PC-3 (cell line): ENCODE data around the gene CAPRIN2. TPM values are rescaled to one million over a fixed set of nuclear protein-coding genes. Genes with fewer than 3 reads are reported as not detected.

ENCODE experiments used
- ATAC-seq: fragments of 200-7000 bp; cut with Tn5 transposase; 2 replicates; pipeline ENCODE4 v1.9.1; 2020; ENCODE audit warnings: mild to moderate bottlenecking, moderate library complexity
- BruUV-seq: library from RNA; stranded (reverse); fragments of 400-500 nt; replicated peaks from 2 replicates; lab custom pipeline; 2021; lab: Mats Ljungman, UMichigan
- CTCF ChIA-PET: fragments of 300-600 bp; sonication (Branson Sonifier 250); formaldehyde crosslinking; loops from one replicate; lab custom pipeline; 2022; ENCODE audit warnings: antibody characterized with exemption; lab: Charles Lee
- POLR2A ChIA-PET: fragments of 300-600 bp; sonication (Branson Sonifier 250); formaldehyde crosslinking; loops from one replicate; lab custom pipeline; 2022; ENCODE audit warnings: antibody characterized with exemption; ENCODE audit not compliant: unreplicated experiment; lab: Charles Lee
- DNase-seq: peaks from one replicate; pipeline ENCODE4 v3.0.0-alpha.2; 2015
- H2AFZ ChIP-seq: fragments of 300-600 bp; sonication (generic); 2 replicates; pipeline ENCODE4 v1.6.0; 2016; ENCODE audit warnings: antibody characterized with exemption, low read length
- H3F3A ChIP-seq: fragments of 300-600 bp; sonication (generic); one replicate; pipeline ENCODE4 v1.6.0; 2017; ENCODE audit warnings: antibody characterized with exemption, low read length, control low read depth, mild to moderate bottlenecking; ENCODE audit not compliant: unreplicated experiment
- H3K27ac ChIP-seq: fragments of 300-600 bp; sonication (generic); 2 replicates; pipeline ENCODE4 v1.5.1; 2016; ENCODE audit warnings: mild to moderate bottlenecking, low read length
- H3K27me3 ChIP-seq: fragments of 300-600 bp; sonication (generic); 2 replicates; pipeline ENCODE4 v1.6.1; 2016; ENCODE audit warnings: low read length, mixed read lengths
- H3K36me3 ChIP-seq: fragments of 300-600 bp; sonication (generic); 2 replicates; pipeline ENCODE4 v1.6.1; 2016; ENCODE audit warnings: low read depth, mixed run types, low read length, mixed read lengths
- H3K4me1 ChIP-seq: fragments of 300-600 bp; sonication (generic); 2 replicates; pipeline ENCODE4 v1.5.1; 2016; ENCODE audit warnings: low read length; ENCODE audit not compliant: insufficient read depth
- H3K4me2 ChIP-seq: fragments of 300-600 bp; sonication (generic); 2 replicates; pipeline ENCODE4 v1.6.0; 2016; ENCODE audit warnings: low read length
- H3K4me3 ChIP-seq: fragments of 300-600 bp; sonication (generic); 2 replicates; pipeline ENCODE4 v1.5.1; 2016; ENCODE audit warnings: mild to moderate bottlenecking, low read length, mixed read lengths
- H3K79me2 ChIP-seq: fragments of 300-600 bp; sonication (generic); 2 replicates; pipeline ENCODE4 v1.6.1; 2017; ENCODE audit warnings: low read length, mixed read lengths
- H3K9ac ChIP-seq: fragments of 300-600 bp; sonication (generic); 2 replicates; pipeline ENCODE4 v1.6.0; 2016; ENCODE audit warnings: mild to moderate bottlenecking, low read length
- H3K9me2 ChIP-seq: fragments of 300-600 bp; sonication (generic); replicated peaks from 2 replicates; pipeline ENCODE4 v1.6.1; 2016; ENCODE audit warnings: mixed run types, low read length, mixed read lengths
- H3K9me3 ChIP-seq: fragments of 300-600 bp; sonication (generic); 2 replicates; pipeline ENCODE4 v1.6.1; 2016; ENCODE audit warnings: low read length, mixed read lengths
- H4K20me1 ChIP-seq: fragments of 300-600 bp; sonication (generic); 2 replicates; pipeline ENCODE4 v1.6.1; 2016; ENCODE audit warnings: low read length, mixed read lengths
- EZH2 ChIP-seq: fragments of 300-600 bp; sonication (generic); IDR thresholded peaks from one replicate; pipeline ENCODE4 v1.6.1; 2017; ENCODE audit warnings: antibody characterized with exemption, mild to moderate bottlenecking, low read length; ENCODE audit not compliant: unreplicated experiment
- EZH2phosphoT487 ChIP-seq: fragments of 300-600 bp; sonication (generic); IDR thresholded peaks from 2 replicates; pipeline ENCODE4 v1.6.1; 2018; ENCODE audit warnings: mild to moderate bottlenecking, antibody characterized with exemption, low read length, borderline replicate concordance
- intact Hi-C: fragments of 100-400 bp; cut with micrococcal nuclease; formaldehyde crosslinking; loops from 2 replicates; pipeline ENCODE4 v1.9.0; 2023
- total RNA-seq: library from RNA; depleted of rRNA; stranded (reverse); fragments of >200 nt; gene quantifications from 2 replicates; pipeline ENCODE4 v1.2.3, GENCODE V29; 2014
- TF ChIP-seq, protein P1 (sequence below): fragments of 300-600 bp; sonication (generic); conservative IDR thresholded peaks from 2 replicates; pipeline ENCODE4 v1.5.1; 2017; ENCODE audit warnings: antibody characterized with exemption, low read depth, mild to moderate bottlenecking, low read length

CAPRIN2 gene
- total RNA-seq, 1 experiment from 2014 or later, result 23.1 TPM

DNA sequence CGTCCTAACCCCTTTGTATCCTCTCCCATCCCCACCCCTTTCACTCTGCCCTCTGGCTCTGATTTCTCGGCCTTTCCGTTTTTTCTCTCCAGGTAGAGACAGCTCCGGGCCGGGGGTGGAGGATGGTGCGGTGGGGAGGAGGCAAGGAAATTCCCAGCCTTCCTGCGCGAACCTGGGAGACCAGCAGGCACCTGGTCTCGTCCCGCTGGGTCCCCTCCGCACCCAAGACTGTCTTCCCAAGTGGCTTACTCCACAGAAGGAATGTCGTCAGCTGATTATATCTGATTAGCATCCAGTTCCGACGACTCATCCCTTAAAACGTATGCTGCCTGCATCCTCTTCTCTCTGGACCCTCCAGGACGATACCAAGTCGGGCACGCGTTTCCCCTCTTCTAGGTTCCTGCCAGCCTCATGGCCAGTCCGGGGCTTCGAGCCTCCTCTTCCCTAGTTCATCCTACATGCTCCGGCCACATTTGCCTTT is 42.2 kb upstream of the CAPRIN2 start:
- Histone ChIP-seq H3K27ac (peak overlapping the region; percentile 100), H3K27me3 (no peaks in the 10 kb centered on the region), H3K4me2 (peak overlapping the region; percentile 93), H2AFZ (peak overlapping the region; percentile 27), H3K4me3 (peak overlapping the region; percentile 80), H3K9me3 (no peaks in the 10 kb centered on the region), H4K20me1 (no peaks in the 10 kb centered on the region), H3K9ac (peak overlapping the region; percentile 97), H3K79me2 (peaks cover 21% of the 10 kb centered on the region), H3F3A (peaks cover 4% of the 10 kb centered on the region), H3K4me1 (peaks cover 46% of the 10 kb centered on the region), H3K9me2 (no peaks in the 10 kb centered on the region), H3K36me3 (peaks cover 19% of the 10 kb centered on the region)
- POLR2A ChIA-PET, result interaction anchor here (0.5 to 0.7 kb wide), 3 partner anchors 19 to 1423 kb away, joined by 3 to 6 read pairs (median 3); no protein-coding TSS in a partner anchor
- TSS peak; percentile 9 for BruUV-seq
- TF ChIP-seq, protein P1, sequence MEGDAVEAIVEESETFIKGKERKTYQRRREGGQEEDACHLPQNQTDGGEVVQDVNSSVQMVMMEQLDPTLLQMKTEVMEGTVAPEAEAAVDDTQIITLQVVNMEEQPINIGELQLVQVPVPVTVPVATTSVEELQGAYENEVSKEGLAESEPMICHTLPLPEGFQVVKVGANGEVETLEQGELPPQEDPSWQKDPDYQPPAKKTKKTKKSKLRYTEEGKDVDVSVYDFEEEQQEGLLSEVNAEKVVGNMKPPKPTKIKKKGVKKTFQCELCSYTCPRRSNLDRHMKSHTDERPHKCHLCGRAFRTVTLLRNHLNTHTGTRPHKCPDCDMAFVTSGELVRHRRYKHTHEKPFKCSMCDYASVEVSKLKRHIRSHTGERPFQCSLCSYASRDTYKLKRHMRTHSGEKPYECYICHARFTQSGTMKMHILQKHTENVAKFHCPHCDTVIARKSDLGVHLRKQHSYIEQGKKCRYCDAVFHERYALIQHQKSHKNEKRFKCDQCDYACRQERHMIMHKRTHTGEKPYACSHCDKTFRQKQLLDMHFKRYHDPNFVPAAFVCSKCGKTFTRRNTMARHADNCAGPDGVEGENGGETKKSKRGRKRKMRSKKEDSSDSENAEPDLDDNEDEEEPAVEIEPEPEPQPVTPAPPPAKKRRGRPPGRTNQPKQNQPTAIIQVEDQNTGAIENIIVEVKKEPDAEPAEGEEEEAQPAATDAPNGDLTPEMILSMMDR, result no peak
- TF ChIP-seq EZH2phosphoT487 (no peak), EZH2 (no peak)
- intact Hi-C loops, result no loop called here
- DNase-seq (peak; percentile 40), ATAC-seq (no peak; the same call in 1 of the 2 replicates)
- CTCF ChIA-PET, result interaction anchor here (0.5 to 0.9 kb wide), 2 partner anchors 43 to 1231 kb away, joined by 3 to 5 read pairs; no protein-coding TSS in a partner anchor

- Histone ChIP-seq H3K27ac (peak overlapping the region; percentile 100), H3K9ac (peak overlapping the region; percentile 97), H4K20me1 (no peaks in the 10 kb centered on the region), H3K4me1 (peaks cover 51% of the 10 kb centered on the region), H3K27me3 (no peaks in the 10 kb centered on the region), H3K4me3 (peak overlapping the region; percentile 80), H2AFZ (peak overlapping the region; percentile 65), H3K79me2 (peaks cover 21% of the 10 kb centered on the region), H3K36me3 (peaks cover 14% of the 10 kb centered on the region), H3F3A (peaks cover 8% of the 10 kb centered on the region), H3K4me2 (peak overlapping the region; percentile 93), H3K9me2 (no peaks in the 10 kb centered on the region), H3K9me3 (no peaks in the 10 kb centered on the region)
- peak; percentile 36 for ATAC-seq
- peak; percentile 58 for DNase-seq
- intact Hi-C loops, result no loop called here
- ChIA-PET CTCF (interaction anchor here (0.5 to 0.9 kb wide), 3 partner anchors 41 to 1230 kb away, joined by 3 to 6 read pairs (median 5); partner anchors contain the start of gene CAPRIN2), POLR2A (interaction anchor here (0.5 to 0.8 kb wide), 7 partner anchors 19 to 1329 kb away, joined by 3 to 20 read pairs (median 6); partner anchors contain the start of gene CAPRIN2)
- no peak for TF ChIP-seq EZH2
- TF ChIP-seq EZH2phosphoT487, result no peak
- TF ChIP-seq, protein P1, result no peak
- no TSS peak for BruUV-seq
These were observed 41.6 kb upstream of the CAPRIN2 start for GRCh38 chr12:30796313-30796780.
